ENCODE results near the gene VENTX.

VENTX gene

GRCh38 chr10:133277277-133277992 is 39.8 kb downstream of the VENTX start:
- H3K9ac ChIP-seq (ENCODE audit: insufficient read length): no peak overlapping the region
- TF ChIP-seq POLR2AphosphoS5 (IDR thresholded peaks at IDR 0.05; ENCODE audit: borderline replicate concordance, low read depth, low read length) (no peak), FOXP2 (optimal IDR thresholded peaks at IDR 0.05; ENCODE audit: control extremely low read depth, extremely low read length, insufficient read depth) (no peak), EZH2 (IDR thresholded peaks at IDR 0.05) (no peak)
- no peaks in the 10 kb centered on the region for H3K36me3 ChIP-seq (ENCODE audit: insufficient read depth, low read length)
- no peak overlapping the region for H3K27ac ChIP-seq
- no peak for DNase-seq (ENCODE audit: low read depth, low spot score)
- no peaks in the 10 kb centered on the region for H3K9me3 ChIP-seq (ENCODE audit: low read depth, low read length)
- H3K4me3 ChIP-seq: no peak overlapping the region

GRCh38 chr10:133277993-133278576 is 40.4 kb downstream of the VENTX start:
- no peak overlapping the region for H3K27ac ChIP-seq
- no peak overlapping the region for H3K9ac ChIP-seq (ENCODE audit: insufficient read length)
- no peak for DNase-seq (ENCODE audit: low read depth, low spot score)
- H3K4me3 ChIP-seq: no peak overlapping the region
- no peaks in the 10 kb centered on the region for H3K9me3 ChIP-seq (ENCODE audit: low read depth, low read length)
- no peaks in the 10 kb centered on the region for H3K36me3 ChIP-seq (ENCODE audit: insufficient read depth, low read length)
- no peak for TF ChIP-seq FOXP2 (optimal IDR thresholded peaks at IDR 0.05; ENCODE audit: control extremely low read depth, extremely low read length, insufficient read depth)
- TF ChIP-seq EZH2 (IDR thresholded peaks at IDR 0.05): no peak
- no peak for TF ChIP-seq POLR2AphosphoS5 (IDR thresholded peaks at IDR 0.05; ENCODE audit: borderline replicate concordance, low read depth, low read length)

DNA sequence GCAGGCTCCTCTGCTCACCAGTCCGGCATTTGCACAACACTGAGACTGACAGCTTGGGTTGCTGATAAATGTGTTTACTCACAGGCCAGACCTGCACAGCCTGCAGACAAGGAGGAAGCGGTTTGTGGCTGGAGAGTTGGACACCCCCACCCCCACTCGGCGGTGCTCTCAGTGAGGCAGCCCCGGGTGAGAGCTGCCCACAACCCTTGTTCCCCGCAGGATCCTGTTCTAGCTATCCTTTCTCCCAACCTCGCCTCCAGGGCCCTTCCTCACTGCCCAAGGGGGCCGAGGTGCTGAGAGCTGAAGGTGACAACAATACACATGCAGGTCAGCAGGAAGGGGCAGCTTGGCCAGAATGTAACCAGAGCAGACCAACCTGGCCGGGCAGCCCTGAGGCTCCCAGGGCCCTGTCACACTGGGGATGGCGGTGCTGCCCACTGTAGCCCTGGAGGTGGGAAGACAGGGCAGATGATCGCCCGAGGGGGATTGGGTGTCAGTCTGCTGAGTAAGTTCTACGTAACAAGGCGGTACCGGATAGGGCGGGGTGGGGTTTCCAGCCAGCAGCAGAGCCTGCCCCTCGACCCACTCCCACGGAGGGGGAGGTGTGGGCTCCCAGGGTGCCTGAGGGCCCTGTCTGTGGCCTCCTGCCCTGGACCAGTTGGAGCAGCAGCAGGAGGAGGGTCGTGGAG is 41.1 kb downstream of the VENTX start:
- TF ChIP-seq FOXP2 (optimal IDR thresholded peaks at IDR 0.05; ENCODE audit: control extremely low read depth, extremely low read length, insufficient read depth): no peak
- no peak for TF ChIP-seq POLR2AphosphoS5 (IDR thresholded peaks at IDR 0.05; ENCODE audit: borderline replicate concordance, low read depth, low read length)
- no peak for TF ChIP-seq EZH2 (IDR thresholded peaks at IDR 0.05)
- Histone ChIP-seq H3K9ac (ENCODE audit: insufficient read length) (no peak overlapping the region), H3K36me3 (ENCODE audit: insufficient read depth, low read length) (no peaks in the 10 kb centered on the region; the same call in 1 of the 2 replicates), H3K9me3 (ENCODE audit: low read depth, low read length) (no peaks in the 10 kb centered on the region), H3K4me3 (no peak overlapping the region), H3K27ac (no peak overlapping the region)
- DNase-seq (ENCODE audit: low read depth, low spot score): no peak

DNA sequence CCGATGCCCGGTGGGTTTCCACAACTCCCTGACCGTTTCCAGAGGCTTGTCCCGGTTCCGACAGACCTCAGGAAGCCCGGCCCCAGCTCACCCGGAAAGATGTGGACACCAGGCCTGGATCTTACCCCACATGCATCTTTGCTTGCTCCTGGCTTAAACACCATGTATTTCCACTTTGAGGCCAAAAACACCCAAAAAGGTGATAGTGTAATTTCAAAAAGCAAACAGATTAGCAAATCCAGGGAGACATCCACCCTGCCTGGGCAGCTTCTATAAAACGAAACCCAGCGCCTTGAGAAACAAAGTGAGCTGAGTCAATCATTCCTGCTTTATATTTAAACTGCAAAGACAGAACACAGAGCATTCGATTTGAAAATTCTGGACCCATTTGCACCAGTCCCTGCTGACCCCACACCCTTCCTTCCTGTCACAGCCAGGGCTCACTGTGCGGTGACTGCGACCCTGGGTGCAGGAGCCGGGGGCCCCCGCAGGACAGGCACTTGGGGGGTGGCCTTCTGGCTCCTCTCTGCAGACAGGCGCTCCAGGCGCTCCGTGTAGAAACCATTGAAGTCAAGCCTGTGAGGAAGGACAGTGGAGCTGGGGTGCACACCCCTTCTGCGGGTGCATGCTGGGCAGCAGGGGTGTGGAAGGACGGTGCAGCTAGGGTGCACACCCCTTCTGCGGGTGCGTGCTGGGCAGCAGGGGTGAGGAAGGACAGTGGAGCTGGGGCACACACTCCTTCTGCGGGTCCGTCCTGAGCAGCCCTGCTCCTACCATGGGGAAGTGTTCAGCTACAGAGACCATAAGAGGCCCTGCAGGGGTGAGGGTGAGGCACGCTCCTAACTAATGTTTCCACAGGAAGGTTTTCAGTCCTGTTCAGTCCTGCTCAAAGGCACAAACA is 41.9 kb downstream of the VENTX start:
- no peaks in the 10 kb centered on the region; the same call in 1 of the 2 replicates for H3K36me3 ChIP-seq (ENCODE audit: insufficient read depth, low read length)
- TF ChIP-seq FOXP2 (optimal IDR thresholded peaks at IDR 0.05; ENCODE audit: control extremely low read depth, extremely low read length, insufficient read depth) (no peak), POLR2AphosphoS5 (IDR thresholded peaks at IDR 0.05; ENCODE audit: borderline replicate concordance, low read depth, low read length) (no peak), EZH2 (IDR thresholded peaks at IDR 0.05) (no peak)
- H3K9me3 ChIP-seq (ENCODE audit: low read depth, low read length): no peaks in the 10 kb centered on the region
- H3K4me3 ChIP-seq: no peak overlapping the region
- H3K27ac ChIP-seq: no peak overlapping the region
- H3K9ac ChIP-seq (ENCODE audit: insufficient read length): no peak overlapping the region
- no peak for DNase-seq (ENCODE audit: low read depth, low spot score)

DNA sequence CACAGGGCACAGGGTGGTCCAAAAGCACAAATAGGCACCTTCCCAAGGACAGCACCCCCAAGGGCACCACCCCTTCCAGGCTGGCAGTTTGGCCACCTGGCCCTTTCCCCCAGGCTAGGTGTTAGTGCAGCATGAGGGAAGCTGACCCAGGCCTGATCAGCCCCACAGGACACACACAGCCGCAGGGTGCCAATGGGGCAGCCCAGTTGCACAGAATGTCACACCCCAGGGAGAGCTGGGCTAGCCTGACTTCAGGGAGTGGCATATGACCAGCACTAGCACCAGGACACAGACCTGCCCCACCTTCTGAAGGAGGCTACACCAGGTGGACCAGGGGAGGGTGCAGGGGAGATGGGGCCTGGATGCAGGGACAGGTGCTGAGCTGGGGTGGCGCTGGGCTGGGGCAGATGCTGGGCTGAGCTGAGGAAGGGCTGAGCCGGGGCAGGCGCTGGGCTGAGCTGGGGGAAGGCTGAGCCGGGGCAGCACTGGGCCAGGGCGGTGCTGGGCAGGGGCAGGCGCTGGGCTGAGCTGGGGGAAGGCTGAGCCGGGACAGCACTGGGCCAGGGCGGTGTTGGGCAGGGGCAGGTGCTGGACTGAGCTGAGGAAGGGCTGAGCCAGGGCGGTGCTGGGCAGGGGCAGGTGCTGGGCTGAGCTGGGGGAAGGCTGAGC is 42.9 kb downstream of the VENTX start:
- Histone ChIP-seq H3K9ac (ENCODE audit: insufficient read length) (no peak overlapping the region), H3K36me3 (ENCODE audit: insufficient read depth, low read length) (no peaks in the 10 kb centered on the region; the same call in 1 of the 2 replicates), H3K4me3 (no peak overlapping the region), H3K9me3 (ENCODE audit: low read depth, low read length) (no peaks in the 10 kb centered on the region), H3K27ac (no peak overlapping the region)
- no peak for DNase-seq (ENCODE audit: low read depth, low spot score)
- TF ChIP-seq FOXP2 (optimal IDR thresholded peaks at IDR 0.05; ENCODE audit: control extremely low read depth, extremely low read length, insufficient read depth) (no peak), EZH2 (IDR thresholded peaks at IDR 0.05) (no peak), POLR2AphosphoS5 (IDR thresholded peaks at IDR 0.05; ENCODE audit: borderline replicate concordance, low read depth, low read length) (no peak)

DNA sequence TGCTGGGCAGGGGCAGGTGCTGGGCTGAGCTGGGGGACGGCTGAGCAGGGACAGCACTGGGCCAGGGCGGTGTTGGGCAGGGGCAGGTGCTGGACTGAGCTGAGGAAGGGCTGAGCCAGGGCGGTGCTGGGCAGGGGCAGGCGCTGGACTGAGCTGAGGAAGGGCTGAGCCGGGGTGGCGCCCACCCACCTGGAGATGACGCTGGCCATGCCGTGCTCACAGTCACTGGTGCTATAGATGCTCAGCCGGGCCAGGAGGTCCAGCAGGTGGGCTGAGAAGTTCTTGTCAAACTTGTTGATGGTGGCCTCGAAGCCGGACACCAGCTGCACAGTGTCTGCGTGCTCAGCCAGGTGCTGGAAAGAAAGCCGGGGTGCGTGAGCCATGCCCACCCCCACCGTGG is 43.4 kb downstream of the VENTX start:
- H3K9ac ChIP-seq (ENCODE audit: insufficient read length): no peak overlapping the region
- no peak overlapping the region for H3K4me3 ChIP-seq
- no peak for TF ChIP-seq EZH2 (IDR thresholded peaks at IDR 0.05)
- TF ChIP-seq FOXP2 (optimal IDR thresholded peaks at IDR 0.05; ENCODE audit: control extremely low read depth, extremely low read length, insufficient read depth): no peak
- TF ChIP-seq POLR2AphosphoS5 (IDR thresholded peaks at IDR 0.05; ENCODE audit: borderline replicate concordance, low read depth, low read length): no peak
- H3K27ac ChIP-seq: no peak overlapping the region
- H3K9me3 ChIP-seq (ENCODE audit: low read depth, low read length): no peaks in the 10 kb centered on the region
- no peak for DNase-seq (ENCODE audit: low read depth, low spot score)
- no peaks in the 10 kb centered on the region; the same call in 1 of the 2 replicates for H3K36me3 ChIP-seq (ENCODE audit: insufficient read depth, low read length)

GRCh38 chr10:133281628-133282372 is 44.1 kb downstream of the VENTX start:
- H3K4me3 ChIP-seq: no peak overlapping the region
- no peak overlapping the region for H3K27ac ChIP-seq
- H3K36me3 ChIP-seq (ENCODE audit: insufficient read depth, low read length): no peaks in the 10 kb centered on the region; the same call in 1 of the 2 replicates
- TF ChIP-seq POLR2AphosphoS5 (IDR thresholded peaks at IDR 0.05; ENCODE audit: borderline replicate concordance, low read depth, low read length) (no peak), EZH2 (IDR thresholded peaks at IDR 0.05) (no peak), FOXP2 (optimal IDR thresholded peaks at IDR 0.05; ENCODE audit: control extremely low read depth, extremely low read length, insufficient read depth) (no peak)
- no peak overlapping the region for H3K9ac ChIP-seq (ENCODE audit: insufficient read length)
- H3K9me3 ChIP-seq (ENCODE audit: low read depth, low read length): no peaks in the 10 kb centered on the region
- no peak for DNase-seq (ENCODE audit: low read depth, low spot score)

All from SK-N-MC (cell line).